HG03064 (cell line): ENCODE data around the gene HSPA12A.

Source experiments
- ATAC-seq: cut with Tn5 transposase; IDR thresholded peaks from one replicate; pipeline ENCODE4 v1.9.1; 2021; ENCODE audit warnings: low read depth; ENCODE audit not compliant: unreplicated experiment

Gene HSPA12A

GRCh38 chr10:116747325-116747724 lies 5.0 kb upstream of the HSPA12A start:
- ATAC-seq, result no peak

GRCh38 chr10:116744885-116745284 lies 2.5 kb upstream of the HSPA12A start:
- ATAC-seq, result no peak

- ATAC-seq, result no peak
These were observed 1.9 kb upstream of the HSPA12A start for GRCh38 chr10:116744163-116744753.

- ATAC-seq, result no peak
These were observed 1.1 kb upstream of the HSPA12A start for GRCh38 chr10:116743266-116744064.

- peak; percentile 21 for ATAC-seq
These were observed 695 bp downstream of the HSPA12A start for GRCh38 chr10:116741391-116742351.

GRCh38 chr10:116740971-116741370 lies 1.4 kb downstream of the HSPA12A start:
- no peak for ATAC-seq

- ATAC-seq, result no peak
These were observed 4.0 kb downstream of the HSPA12A start for GRCh38 chr10:116738339-116738738.

GRCh38 chr10:116737627-116738327 lies 4.6 kb downstream of the HSPA12A start:
- ATAC-seq, result no peak

GRCh38 chr10:116733566-116733965 lies 8.8 kb downstream of the HSPA12A start:
- ATAC-seq, result no peak

- no peak for ATAC-seq
These were observed 9.8 kb downstream of the HSPA12A start for GRCh38 chr10:116732573-116732972.

- ATAC-seq, result no peak
These were observed 11.7 kb downstream of the HSPA12A start for GRCh38 chr10:116730464-116731260.

- ATAC-seq, result no peak
These were observed 13.1 kb downstream of the HSPA12A start for GRCh38 chr10:116729243-116729642.

- no peak for ATAC-seq
These were observed 13.8 kb downstream of the HSPA12A start for GRCh38 chr10:116728526-116729096.

GRCh38 chr10:116723428-116724281 lies 18.7 kb downstream of the HSPA12A start:
- ATAC-seq, result no peak

- ATAC-seq, result no peak
These were observed 19.5 kb downstream of the HSPA12A start for GRCh38 chr10:116722736-116723427.

- no peak for ATAC-seq
These were observed 20.6 kb downstream of the HSPA12A start for GRCh38 chr10:116721547-116722392.
